Peyer's patch (tissue), 4 donors: ENCODE results near the gene TDP1. TPM values are rescaled to one million over a fixed set of nuclear protein-coding genes. Genes with fewer than 3 reads are reported as not detected.

Experiments used
- DNase-seq, 3 donors: peaks; one replicate each; pipeline ENCODE4 v3.0.0-alpha.2; 2017 to 2019
- H3K27ac ChIP-seq, 4 donors: fragments of 200-600 bp; sonication (generic); one replicate each; pipeline ENCODE4 v1.5.1; 2016 to 2019
- H3K27me3 ChIP-seq, 2 donors: fragments of 200-600 bp; sonication (generic); one replicate each; pipeline ENCODE4 v1.5.1; 2019
- H3K36me3 ChIP-seq, 3 donors: fragments of 200-600 bp; sonication (generic); one replicate each; pipeline ENCODE4 v1.5.1; 2016 to 2019
- H3K4me1 ChIP-seq, 4 donors: fragments of 200-600 bp; sonication (generic); one replicate each; pipeline ENCODE4 v1.5.1; 2016 to 2019
- H3K4me3 ChIP-seq, 4 donors: fragments of 200-600 bp; sonication (generic); 1 replicate in 3 of 4; 2 replicates in 1 of 4; pipeline ENCODE4 v1.5.1; 2016 to 2019; ENCODE audit warnings: mild to moderate bottlenecking in 1 of 4
- H3K9me3 ChIP-seq, 4 donors: fragments of 200-600 bp; sonication (generic); one replicate each; pipeline ENCODE4 v1.5.1; 2016 to 2019; ENCODE audit warnings: mild to moderate bottlenecking in 1 of 4
- POLR2A ChIP-seq, 2 donors: fragments of 450-650 bp; IDR thresholded peaks; one replicate each; pipeline ENCODE4 v1.5.1; 2017; ENCODE audit warnings: antibody characterized with exemption in 2 of 2, mild to moderate bottlenecking in 2 of 2, moderate library complexity in 2 of 2
- total RNA-seq, 4 donors: library from RNA; depleted of rRNA; stranded (reverse); fragments of >200 nt; gene quantifications; one replicate each; pipeline ENCODE4 v1.1.0, GENCODE V29; 2016
- TF ChIP-seq, protein P1 (sequence below), 6 experiments: fragments of 450-650 bp in 4 of 6; fragments of 200-600 bp in 2 of 6; sonication (generic) in 1 of 6; IDR thresholded peaks; one replicate each; pipeline ENCODE4 v1.5.1; 2017 to 2019; ENCODE audit warnings: antibody characterized with exemption in 6 of 6, mild to moderate bottlenecking in 3 of 6, moderate library complexity in 1 of 6

Gene TDP1
- total RNA-seq, 4 donors from 2014 or later, result 9.5 to 44.6 (median 15.5) TPM

DNA sequence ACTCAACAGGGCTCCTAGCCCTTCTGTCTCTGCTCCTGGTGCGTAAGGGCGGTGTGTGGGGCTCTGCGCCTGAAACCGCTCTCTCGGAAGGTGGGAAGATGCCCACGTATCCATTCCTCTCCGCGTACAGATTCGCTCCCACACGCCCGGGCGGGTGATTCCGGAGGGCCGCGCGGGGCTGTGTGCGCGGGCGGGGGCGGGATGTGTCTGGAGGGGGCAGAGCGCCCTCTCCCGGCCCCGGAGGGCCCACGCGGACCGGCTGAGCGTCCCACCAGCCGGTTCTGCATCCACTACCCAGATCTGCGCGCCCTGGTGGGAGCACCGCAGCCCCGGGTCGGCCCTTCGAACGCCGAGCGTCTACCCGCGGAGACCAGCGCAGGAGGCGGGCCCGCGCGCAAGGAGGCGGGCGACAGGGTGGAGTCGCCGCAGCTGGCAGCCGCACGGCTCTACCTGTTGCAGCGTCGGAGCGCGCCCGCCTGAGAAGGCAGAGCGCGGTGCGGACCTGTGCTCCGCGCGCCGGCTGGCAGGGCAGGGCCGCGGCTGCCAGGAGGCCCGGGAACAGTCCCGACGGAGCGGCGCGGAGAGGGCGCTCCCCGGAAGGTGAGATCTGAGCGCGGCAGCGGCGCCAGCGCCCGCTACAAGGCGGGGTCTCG is 104.7 kb downstream of the TDP1 start:
- H3K27me3 ChIP-seq, result peaks cover 0 to 19% of the 10 kb centered on the region in 2 donors
- H3K4me3 ChIP-seq, result peak overlapping the region; percentile 10 to 55 (median 45)
- H3K27ac ChIP-seq, result peak overlapping the region in 1 of 4 donors; percentile 17
- no peak for TF ChIP-seq POLR2A (IDR thresholded peaks at IDR 0.05)
- TF ChIP-seq, protein P1, sequence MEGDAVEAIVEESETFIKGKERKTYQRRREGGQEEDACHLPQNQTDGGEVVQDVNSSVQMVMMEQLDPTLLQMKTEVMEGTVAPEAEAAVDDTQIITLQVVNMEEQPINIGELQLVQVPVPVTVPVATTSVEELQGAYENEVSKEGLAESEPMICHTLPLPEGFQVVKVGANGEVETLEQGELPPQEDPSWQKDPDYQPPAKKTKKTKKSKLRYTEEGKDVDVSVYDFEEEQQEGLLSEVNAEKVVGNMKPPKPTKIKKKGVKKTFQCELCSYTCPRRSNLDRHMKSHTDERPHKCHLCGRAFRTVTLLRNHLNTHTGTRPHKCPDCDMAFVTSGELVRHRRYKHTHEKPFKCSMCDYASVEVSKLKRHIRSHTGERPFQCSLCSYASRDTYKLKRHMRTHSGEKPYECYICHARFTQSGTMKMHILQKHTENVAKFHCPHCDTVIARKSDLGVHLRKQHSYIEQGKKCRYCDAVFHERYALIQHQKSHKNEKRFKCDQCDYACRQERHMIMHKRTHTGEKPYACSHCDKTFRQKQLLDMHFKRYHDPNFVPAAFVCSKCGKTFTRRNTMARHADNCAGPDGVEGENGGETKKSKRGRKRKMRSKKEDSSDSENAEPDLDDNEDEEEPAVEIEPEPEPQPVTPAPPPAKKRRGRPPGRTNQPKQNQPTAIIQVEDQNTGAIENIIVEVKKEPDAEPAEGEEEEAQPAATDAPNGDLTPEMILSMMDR (IDR thresholded peaks at IDR 0.05), result peak in 1 of 6 experiments; percentile 22
- H3K4me1 ChIP-seq, result peaks cover 0 to 27% (median 15%) of the 10 kb centered on the region in 4 donors
- no peaks in the 10 kb centered on the region for H3K9me3 ChIP-seq
- H3K36me3 ChIP-seq, result no peaks in the 10 kb centered on the region
- peak in 2 of 3 donors; percentile 49 to 63 for DNase-seq

DNA sequence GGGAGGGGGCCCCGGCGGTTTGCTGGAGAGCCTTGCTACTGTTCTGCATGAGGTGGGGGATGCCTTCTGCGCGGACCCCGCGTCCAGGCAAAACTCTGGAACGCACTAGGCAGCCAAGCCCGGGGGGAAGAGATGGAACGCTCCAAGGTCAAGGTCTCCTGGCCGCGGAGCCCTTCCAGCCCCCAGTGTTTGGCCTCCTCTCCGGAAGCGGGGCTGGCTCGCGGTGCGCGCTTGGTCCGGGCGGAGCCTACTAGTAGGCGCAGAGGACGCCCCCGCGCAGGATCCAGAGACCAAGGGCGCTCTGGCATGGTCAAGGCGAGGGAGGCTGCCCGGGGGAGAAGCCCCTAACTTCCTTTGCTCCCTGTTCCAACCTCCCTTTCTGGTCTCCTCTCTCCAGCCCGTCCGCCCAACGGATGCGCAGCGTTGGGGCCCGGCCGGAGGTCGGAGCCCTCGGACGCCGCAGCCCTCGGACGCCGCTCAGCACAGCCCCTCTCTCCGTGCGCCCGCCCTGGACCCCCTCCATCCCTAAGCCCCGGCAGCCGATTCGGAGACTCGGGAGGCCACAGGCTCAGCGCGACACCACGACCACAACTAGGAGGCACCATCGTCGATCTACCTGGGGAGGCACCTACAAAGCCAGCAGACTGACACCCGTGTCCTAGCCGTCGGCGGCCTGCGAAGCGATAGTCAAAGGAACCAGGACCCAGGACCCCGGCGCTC is 105.4 kb downstream of the TDP1 start:
- Histone ChIP-seq H3K36me3 (no peaks in the 10 kb centered on the region), H3K27ac (peak overlapping the region in 1 of 4 donors; percentile 17), H3K4me3 (peak overlapping the region; percentile 28 to 55 (median 45)), H3K27me3 (peaks cover 0 to 19% of the 10 kb centered on the region in 2 donors), H3K4me1 (peaks cover 0 to 27% (median 15%) of the 10 kb centered on the region in 4 donors), H3K9me3 (no peaks in the 10 kb centered on the region)
- DNase-seq, result no peak
- TF ChIP-seq, protein P1 (IDR thresholded peaks at IDR 0.05), result no peak

DNA sequence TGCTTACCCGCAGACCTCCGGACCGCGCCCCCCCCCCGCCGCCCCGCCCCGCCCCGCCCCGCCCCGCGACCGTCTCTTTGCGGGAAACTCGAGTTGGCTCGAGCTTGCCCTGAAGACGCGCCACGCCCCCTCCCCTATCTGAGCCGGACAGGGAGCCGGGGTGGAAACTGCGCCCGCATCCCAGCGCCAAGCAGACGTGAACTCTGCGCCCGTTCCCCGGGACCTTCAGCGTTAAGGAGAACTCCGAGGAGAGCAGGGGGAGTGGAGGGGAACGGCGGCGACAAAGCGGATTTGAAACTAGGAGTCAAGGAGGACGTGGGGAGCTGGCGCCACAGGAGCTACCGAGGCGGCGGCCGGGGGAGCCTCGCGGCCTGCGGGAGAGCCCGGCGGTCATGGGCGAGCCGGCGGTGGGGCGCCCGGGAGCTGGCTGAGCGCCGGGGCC is 106.0 kb downstream of the TDP1 start, which contains the start of gene KCNK13:
KCNK13 (plus strand) TSS at position 310 of the 442 bp plus-strand sequence. CDS start 212 bp downstream, outside the sequence.
- DNase-seq, result no peak
- no peaks in the 10 kb centered on the region for H3K36me3 ChIP-seq
- no peak within 1 kb of the TSS for H3K27ac ChIP-seq
- peaks cover 0 to 19% of the 10 kb centered on the region in 2 donors for H3K27me3 ChIP-seq
- H3K4me1 ChIP-seq, result peaks cover 0 to 27% (median 15%) of the 10 kb centered on the region in 4 donors
- H3K9me3 ChIP-seq, result no peaks in the 10 kb centered on the region
- TF ChIP-seq, protein P1 (IDR thresholded peaks at IDR 0.05), result no peak
- TF ChIP-seq POLR2A (IDR thresholded peaks at IDR 0.05), result no peak
- H3K4me3 ChIP-seq, result peak within 1 kb of the TSS; percentile 28 to 55 (median 45)

DNA sequence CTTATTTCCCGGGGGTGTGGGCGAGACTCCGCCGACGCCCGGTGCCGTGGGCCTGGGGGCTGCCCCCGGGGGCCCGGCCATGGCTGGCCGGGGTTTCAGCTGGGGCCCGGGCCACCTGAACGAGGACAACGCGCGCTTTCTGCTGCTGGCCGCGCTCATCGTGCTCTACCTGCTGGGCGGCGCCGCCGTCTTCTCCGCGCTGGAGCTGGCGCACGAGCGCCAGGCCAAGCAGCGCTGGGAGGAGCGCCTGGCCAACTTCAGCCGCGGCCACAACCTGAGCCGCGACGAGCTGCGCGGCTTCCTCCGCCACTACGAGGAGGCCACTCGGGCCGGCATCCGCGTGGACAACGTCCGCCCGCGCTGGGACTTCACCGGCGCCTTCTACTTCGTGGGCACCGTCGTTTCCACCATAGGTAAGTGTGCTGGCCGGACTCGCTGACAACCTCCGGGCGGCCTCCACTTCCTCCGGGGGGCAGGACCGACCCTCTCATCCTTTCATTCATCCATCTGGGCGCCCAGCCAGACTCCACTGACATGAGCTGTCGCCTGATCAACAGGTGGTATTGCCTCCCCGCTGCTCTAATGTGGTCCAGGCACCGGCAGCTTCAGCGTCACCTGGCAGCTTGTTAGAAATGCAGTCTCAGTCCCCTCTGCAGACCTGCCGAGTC is 106.5 kb downstream of the TDP1 start:
- no peak for TF ChIP-seq POLR2A (IDR thresholded peaks at IDR 0.05)
- TF ChIP-seq, protein P1 (IDR thresholded peaks at IDR 0.05), result no peak
- no peak overlapping the region for H3K27ac ChIP-seq
- H3K36me3 ChIP-seq, result no peaks in the 10 kb centered on the region
- peaks cover 0 to 19% of the 10 kb centered on the region in 2 donors for H3K27me3 ChIP-seq
- H3K4me1 ChIP-seq, result peaks cover 0 to 27% (median 15%) of the 10 kb centered on the region in 4 donors
- DNase-seq, result no peak
- H3K4me3 ChIP-seq, result peak overlapping the region; percentile 28 to 55 (median 45)
- H3K9me3 ChIP-seq, result no peaks in the 10 kb centered on the region

DNA sequence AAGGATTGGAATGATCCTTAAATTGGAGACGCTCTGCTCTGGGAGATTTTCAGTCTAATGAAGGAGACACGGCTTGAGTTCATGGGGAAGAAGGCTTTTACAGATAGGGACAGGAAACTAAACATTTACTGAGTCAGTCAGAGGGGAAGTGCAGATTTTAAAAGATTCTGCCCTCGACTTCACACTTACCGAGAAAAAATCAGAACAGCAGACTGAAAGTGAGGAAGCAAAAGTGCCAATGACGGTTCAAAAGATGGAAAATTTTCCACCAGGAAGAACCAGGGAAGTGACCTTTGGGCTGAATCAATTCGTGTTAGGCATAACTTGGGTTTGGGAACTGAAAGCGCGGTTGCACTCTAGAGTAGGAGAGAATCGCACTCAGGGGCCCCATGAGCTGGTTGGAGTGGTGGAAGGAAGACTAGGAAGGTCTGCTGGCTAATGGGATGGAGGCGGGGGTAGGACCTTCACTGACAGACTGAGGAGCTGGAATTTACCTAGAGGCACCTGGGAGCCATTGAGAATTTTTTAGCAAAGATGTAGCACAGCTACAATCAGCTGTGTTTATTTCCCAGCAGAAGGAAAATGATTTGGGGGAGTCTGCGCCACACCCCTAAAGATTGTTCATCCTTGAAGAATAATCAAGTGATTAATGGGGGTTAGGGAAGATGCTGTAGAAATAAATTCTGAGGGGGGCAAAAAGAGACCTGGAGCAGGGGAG is 107.3 kb downstream of the TDP1 start:
- Histone ChIP-seq H3K36me3 (no peaks in the 10 kb centered on the region), H3K4me1 (peaks cover 0 to 27% (median 15%) of the 10 kb centered on the region in 4 donors), H3K9me3 (no peaks in the 10 kb centered on the region), H3K4me3 (peak overlapping the region in 3 of 4 donors; percentile 37 to 55 (median 53)), H3K27ac (no peak overlapping the region), H3K27me3 (peaks cover 0 to 19% of the 10 kb centered on the region in 2 donors)
- no peak for DNase-seq
- TF ChIP-seq POLR2A (IDR thresholded peaks at IDR 0.05), result no peak
- TF ChIP-seq, protein P1 (IDR thresholded peaks at IDR 0.05), result no peak
